Endothelial cell (in vitro differentiated cells): Measurements from ENCODE around the gene HIPK1. TPM values are rescaled to one million over a fixed set of nuclear protein-coding genes. Genes with fewer than 3 reads are reported as not detected.

ENCODE experiments used
- DNase-seq: peaks from one replicate; pipeline ENCODE4 v3.0.0; 2021; ENCODE audit warnings: low spot score
- H3K27ac Mint-ChIP-seq: one replicate; pipeline ENCODE4 v1.8.0; 2021; ENCODE audit warnings: mixed read lengths, inconsistent platforms; ENCODE audit not compliant: unreplicated experiment
- H3K27me3 Mint-ChIP-seq: one replicate; pipeline ENCODE4 v1.8.0; 2021; ENCODE audit warnings: mild to moderate bottlenecking, moderate library complexity, mixed read lengths, inconsistent platforms; ENCODE audit not compliant: unreplicated experiment
- H3K36me3 Mint-ChIP-seq: one replicate; pipeline ENCODE4 v1.8.0; 2021; ENCODE audit warnings: mild to moderate bottlenecking, low read depth, mixed read lengths, inconsistent platforms; ENCODE audit not compliant: unreplicated experiment
- H3K4me1 Mint-ChIP-seq: one replicate; pipeline ENCODE4 v1.8.0; 2021; ENCODE audit warnings: mild to moderate bottlenecking, mixed read lengths, inconsistent platforms; ENCODE audit not compliant: unreplicated experiment
- H3K4me3 Mint-ChIP-seq: one replicate; pipeline ENCODE4 v1.8.0; 2021; ENCODE audit warnings: mild to moderate bottlenecking, mixed read lengths, inconsistent platforms; ENCODE audit not compliant: unreplicated experiment
- H3K9me3 Mint-ChIP-seq: one replicate; pipeline ENCODE4 v1.8.0; 2021; ENCODE audit warnings: mixed read lengths, inconsistent platforms; ENCODE audit not compliant: unreplicated experiment
- total RNA-seq: library from RNA; stranded (reverse); fragmentation: NEBNext Ultra II Directional; extraction: Animal tissue kit (Norgen Biotek cat#: 25700); gene quantifications from one replicate; pipeline ENCODE4 v1.2.1, GENCODE V29; 2021; ENCODE audit not compliant: unreplicated experiment
- TF ChIP-seq, protein P1 (sequence below): fragments of 200-600 bp; sonication (generic); IDR thresholded peaks from one replicate; pipeline ENCODE4 v1.5.0; 2021; ENCODE audit warnings: antibody characterized with exemption; ENCODE audit not compliant: unreplicated experiment

Gene HIPK1
- total RNA-seq, 1 donor from 2014 or later = 56.6 TPM

DNA sequence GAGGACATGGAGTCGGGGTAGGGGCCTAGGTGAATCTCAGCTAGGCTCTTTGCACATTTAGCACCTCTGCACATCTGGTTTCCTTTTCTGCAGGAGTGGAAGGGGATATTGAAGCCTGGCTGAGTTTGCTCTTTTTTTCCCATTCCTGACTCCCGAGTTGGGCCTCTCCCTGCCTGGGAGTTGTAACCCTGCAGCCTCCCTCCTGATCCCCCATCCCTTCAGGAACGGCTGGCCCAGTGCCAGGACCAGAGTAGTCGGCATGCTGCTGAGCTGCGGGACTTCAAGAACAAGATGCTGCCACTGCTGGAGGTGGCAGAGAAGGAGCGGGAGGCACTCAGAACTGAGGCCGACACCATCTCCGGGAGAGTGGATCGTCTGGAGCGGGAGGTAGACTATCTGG, 51.0 kb downstream of the HIPK1 start:
- H3K36me3 Mint-ChIP-seq = peaks cover 25% of the 10 kb centered on the region
- peaks cover 86% of the 10 kb centered on the region for H3K4me1 Mint-ChIP-seq
- no peak for DNase-seq
- peak overlapping the region; percentile 99 for H3K27ac Mint-ChIP-seq
- peaks cover 10% of the 10 kb centered on the region for H3K27me3 Mint-ChIP-seq
- TF ChIP-seq, protein P1, sequence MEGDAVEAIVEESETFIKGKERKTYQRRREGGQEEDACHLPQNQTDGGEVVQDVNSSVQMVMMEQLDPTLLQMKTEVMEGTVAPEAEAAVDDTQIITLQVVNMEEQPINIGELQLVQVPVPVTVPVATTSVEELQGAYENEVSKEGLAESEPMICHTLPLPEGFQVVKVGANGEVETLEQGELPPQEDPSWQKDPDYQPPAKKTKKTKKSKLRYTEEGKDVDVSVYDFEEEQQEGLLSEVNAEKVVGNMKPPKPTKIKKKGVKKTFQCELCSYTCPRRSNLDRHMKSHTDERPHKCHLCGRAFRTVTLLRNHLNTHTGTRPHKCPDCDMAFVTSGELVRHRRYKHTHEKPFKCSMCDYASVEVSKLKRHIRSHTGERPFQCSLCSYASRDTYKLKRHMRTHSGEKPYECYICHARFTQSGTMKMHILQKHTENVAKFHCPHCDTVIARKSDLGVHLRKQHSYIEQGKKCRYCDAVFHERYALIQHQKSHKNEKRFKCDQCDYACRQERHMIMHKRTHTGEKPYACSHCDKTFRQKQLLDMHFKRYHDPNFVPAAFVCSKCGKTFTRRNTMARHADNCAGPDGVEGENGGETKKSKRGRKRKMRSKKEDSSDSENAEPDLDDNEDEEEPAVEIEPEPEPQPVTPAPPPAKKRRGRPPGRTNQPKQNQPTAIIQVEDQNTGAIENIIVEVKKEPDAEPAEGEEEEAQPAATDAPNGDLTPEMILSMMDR = no peak
- H3K4me3 Mint-ChIP-seq = peak overlapping the region; percentile 79
- no peaks in the 10 kb centered on the region for H3K9me3 Mint-ChIP-seq

DNA sequence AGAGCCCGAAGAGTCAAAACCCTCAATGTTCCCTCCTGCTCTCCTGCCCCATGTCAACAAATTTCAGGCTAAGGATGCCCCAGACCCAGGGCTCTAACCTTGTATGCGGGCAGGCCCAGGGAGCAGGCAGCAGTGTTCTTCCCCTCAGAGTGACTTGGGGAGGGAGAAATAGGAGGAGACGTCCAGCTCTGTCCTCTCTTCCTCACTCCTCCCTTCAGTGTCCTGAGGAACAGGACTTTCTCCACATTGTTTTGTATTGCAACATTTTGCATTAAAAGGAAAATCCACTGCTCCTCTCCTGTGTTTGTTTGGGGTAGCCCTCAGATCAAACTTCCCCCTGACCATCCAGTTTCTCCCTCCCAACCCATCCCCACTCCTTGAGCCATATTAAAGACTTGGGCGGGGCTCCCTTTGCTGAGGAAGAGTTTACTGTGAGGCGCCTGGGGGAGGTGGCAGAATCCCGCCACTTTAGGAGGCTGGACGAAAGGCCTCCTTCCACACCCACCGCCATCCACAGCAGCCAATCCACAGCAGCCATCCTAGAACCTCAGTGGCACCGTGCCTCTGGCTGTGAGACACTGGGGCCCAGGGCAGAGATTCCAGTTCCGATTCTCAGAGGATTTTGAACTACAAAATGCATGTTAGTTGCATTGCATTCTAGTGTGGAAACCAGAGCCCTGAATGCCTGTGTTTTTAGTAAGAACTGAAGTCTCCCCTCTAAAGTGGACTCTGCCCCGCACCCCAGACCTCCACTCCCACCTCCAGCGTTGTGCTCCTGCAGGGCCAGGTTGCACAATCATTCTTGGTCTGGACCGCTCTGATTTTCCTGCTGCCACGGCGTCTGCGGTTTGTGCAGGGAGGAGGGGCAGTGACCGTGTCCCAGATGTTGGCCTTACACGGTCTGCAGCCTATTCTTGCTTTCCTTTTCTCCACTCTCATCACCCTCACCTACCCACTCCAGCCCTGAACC, 53.1 kb downstream of the HIPK1 start:
- no peak for DNase-seq
- TF ChIP-seq, protein P1 = no peak
- H3K4me3 Mint-ChIP-seq = peak overlapping the region; percentile 83

DNA sequence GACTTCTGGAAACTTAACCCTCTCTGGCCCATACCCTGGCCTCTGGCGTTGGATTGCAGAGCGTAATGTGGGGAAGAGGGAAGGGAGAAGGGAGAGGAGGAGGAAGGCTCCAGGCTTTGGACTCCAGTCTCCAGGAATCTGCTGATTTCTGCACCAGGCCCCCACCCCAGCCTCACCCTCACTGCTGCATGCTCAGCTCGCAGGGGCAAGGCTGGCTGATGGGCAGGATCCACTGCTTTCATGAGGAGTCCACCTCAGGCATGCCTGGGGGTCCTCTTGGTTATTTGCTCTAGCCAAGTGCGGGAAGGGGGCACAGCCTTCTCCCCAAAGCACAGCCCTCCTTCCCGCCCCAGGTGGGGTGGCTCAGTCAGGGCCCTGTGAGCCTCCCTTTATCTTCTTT, 53.8 kb downstream of the HIPK1 start:
- Mint-ChIP-seq H3K27me3 (peaks cover 12% of the 10 kb centered on the region), H3K4me1 (peaks cover 79% of the 10 kb centered on the region)

More for the DNA sequence above, 53.1 kb downstream of the HIPK1 start:
- H3K9me3 Mint-ChIP-seq = peaks cover 4% of the 10 kb centered on the region
- H3K27me3 Mint-ChIP-seq = peaks cover 12% of the 10 kb centered on the region
- peaks cover 79% of the 10 kb centered on the region for H3K4me1 Mint-ChIP-seq
- H3K27ac Mint-ChIP-seq = no peak overlapping the region
- H3K36me3 Mint-ChIP-seq = peaks cover 35% of the 10 kb centered on the region

DNA sequence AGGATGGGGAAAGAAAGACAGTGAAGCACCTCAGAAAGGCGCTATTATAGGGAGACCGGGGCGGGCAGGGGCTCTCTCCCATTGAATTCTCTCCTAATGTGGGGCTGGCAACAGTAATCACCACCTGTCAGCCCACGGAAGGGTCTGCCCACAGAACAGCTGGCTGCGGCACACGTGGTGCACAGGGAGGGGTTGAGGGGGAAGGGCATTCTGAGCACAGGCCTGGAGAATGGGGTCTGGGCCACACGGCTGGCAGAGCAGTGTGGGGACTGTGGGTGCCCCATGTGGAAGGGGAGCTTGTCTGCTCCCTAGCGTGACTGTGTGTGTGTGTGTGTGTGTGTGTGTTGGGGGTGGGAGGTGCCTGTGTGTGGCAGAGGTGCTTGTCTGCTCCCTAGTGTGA, 54.3 kb downstream of the HIPK1 start:
- Mint-ChIP-seq H3K36me3 (peaks cover 35% of the 10 kb centered on the region), H3K27ac (peak overlapping the region; percentile 92)

More for the DNA sequence above, 53.8 kb downstream of the HIPK1 start:
- Mint-ChIP-seq H3K36me3 (peaks cover 35% of the 10 kb centered on the region), H3K27ac (peak overlapping the region; percentile 92), H3K9me3 (peaks cover 4% of the 10 kb centered on the region), H3K4me3 (no peak overlapping the region)
- TF ChIP-seq, protein P1 = no peak
- DNase-seq = no peak

More for the DNA sequence above, 54.3 kb downstream of the HIPK1 start:
- DNase-seq = no peak
- Mint-ChIP-seq H3K4me3 (peak overlapping the region; percentile 7), H3K27me3 (peaks cover 12% of the 10 kb centered on the region), H3K4me1 (peaks cover 74% of the 10 kb centered on the region), H3K9me3 (peaks cover 4% of the 10 kb centered on the region)
- TF ChIP-seq, protein P1 = no peak
